B cell (primary cell): ENCODE measurements around the gene FAM3D. TPM values are rescaled to one million over a fixed set of nuclear protein-coding genes. Genes with fewer than 3 reads are reported as not detected.

Experiments
- ATAC-seq: fragments of 200-7000 bp; cut with Tn5 transposase; one replicate; pipeline ENCODE4 v1.10.0; 2021; ENCODE audit warnings: low read depth, mild to moderate bottlenecking, moderate number of reproducible peaks, moderate library complexity
- CTCF ChIA-PET: fragments of 350-600 bp; sonication (Branson Sonifier 250); formaldehyde crosslinking; loops from one replicate; lab custom pipeline; 2021; ENCODE audit warnings: antibody characterized with exemption, inconsistent platforms; lab: Charles Lee
- POLR2A ChIA-PET: fragments of 350-600 bp; sonication (Branson Sonifier 250); formaldehyde crosslinking; loops from one replicate; lab custom pipeline; 2021; ENCODE audit warnings: antibody characterized with exemption; lab: Charles Lee
- DNase-seq: peaks from one replicate; pipeline ENCODE4 v3.0.0; 2013
- H2AFZ ChIP-seq: 2 replicates; pipeline ENCODE4 v1.6.1; 2012; ENCODE audit warnings: mild to moderate bottlenecking, low read depth, low read length; ENCODE audit not compliant: insufficient read depth, poor library complexity, severe bottlenecking
- H3K27ac ChIP-seq, 2 donors: 1 replicate in 1 of 2; 2 replicates in 1 of 2; pipeline ENCODE4 v1.5.1; 2012 to 2013; ENCODE audit warnings: low read length in 2 of 2, mild to moderate bottlenecking in 2 of 2, moderate library complexity in 1 of 2
- H3K27me3 ChIP-seq, 4 experiments: fragments of 200-600 bp in 1 of 4; sonication (generic) in 1 of 4; replicated peaks in 1 of 4; 1 replicate in 2 of 4; 2 replicates in 2 of 4; pipeline versions ENCODE4 v1.6.1 to v1.7.0; 2013 to 2016; ENCODE audit warnings: low read length in 3 of 4, mild to moderate bottlenecking in 2 of 4, mixed read lengths in 1 of 4, moderate library complexity in 1 of 4; ENCODE audit not compliant: insufficient read depth in 4 of 4, control insufficient read depth in 3 of 4; ENCODE audit errors: control extremely low read depth in 1 of 4
- H3K36me3 ChIP-seq, 2 experiments: replicated peaks in 1 of 2; 1 replicate in 1 of 2; 2 replicates in 1 of 2; pipeline versions ENCODE4 v1.6.1 to v1.7.1; 2013; ENCODE audit warnings: low read length in 1 of 2; ENCODE audit not compliant: insufficient read depth in 2 of 2, control insufficient read depth in 1 of 2; ENCODE audit errors: control extremely low read depth in 1 of 2, extremely low read depth in 1 of 2
- H3K4me1 ChIP-seq, 2 donors: fragments of 200-600 bp in 1 of 2; sonication (generic) in 1 of 2; 1 replicate in 1 of 2; 2 replicates in 1 of 2; pipeline versions ENCODE4 v1.5.1 to v1.6.1; 2013 to 2017; ENCODE audit warnings: low read length in 2 of 2; ENCODE audit not compliant: control insufficient read depth in 2 of 2, insufficient read depth in 2 of 2
- H3K4me2 ChIP-seq: replicated peaks from 2 replicates; pipeline ENCODE3; 2012; ENCODE audit warnings: mild to moderate bottlenecking, low read depth, low read length; ENCODE audit not compliant: poor library complexity, severe bottlenecking
- H3K4me3 ChIP-seq, 5 experiments: fragments of 200-600 bp in 1 of 5; sonication (generic) in 1 of 5; 1 replicate in 3 of 5; 2 replicates in 2 of 5; pipeline versions ENCODE4 v1.5.1 to v1.7.0; 2011 to 2016; ENCODE audit warnings: low read length in 4 of 5, mild to moderate bottlenecking in 4 of 5, low read depth in 2 of 5, control low read depth in 1 of 5, moderate library complexity in 1 of 5; ENCODE audit not compliant: insufficient read depth in 1 of 5; ENCODE audit errors: control extremely low read depth in 1 of 5, extremely low read depth in 1 of 5
- H3K79me2 ChIP-seq: fragments of 200-600 bp; sonication (generic); one replicate; pipeline ENCODE4 v1.6.0; 2016; ENCODE audit warnings: low read length; ENCODE audit not compliant: control insufficient read depth, insufficient read depth
- H3K9ac ChIP-seq: fragments of 200-600 bp; sonication (generic); 2 replicates; pipeline ENCODE4 v1.6.1; 2017; ENCODE audit warnings: mild to moderate bottlenecking, low read length, moderate library complexity
- H3K9me3 ChIP-seq, 3 donors: one replicate each; pipeline versions ENCODE4 v1.6.1 to v1.7.1; 2013; ENCODE audit warnings: low read length in 2 of 3; ENCODE audit not compliant: control insufficient read depth in 2 of 3, insufficient read depth in 1 of 3; ENCODE audit errors: control extremely low read depth in 1 of 3
- H4K20me1 ChIP-seq: 2 replicates; pipeline ENCODE4 v1.6.0; 2012; ENCODE audit warnings: mild to moderate bottlenecking, low read length; ENCODE audit not compliant: insufficient read depth, control insufficient read depth, poor library complexity, severe bottlenecking
- H3K27ac Mint-ChIP-seq: one replicate; pipeline ENCODE4 v1.8.0; 2021; ENCODE audit warnings: mixed read lengths
- H3K27me3 Mint-ChIP-seq: one replicate; pipeline ENCODE4 v1.8.0; 2021; ENCODE audit warnings: mixed read lengths
- H3K4me1 Mint-ChIP-seq: one replicate; pipeline ENCODE4 v1.8.0; 2021; ENCODE audit warnings: mixed read lengths
- H3K4me3 Mint-ChIP-seq: one replicate; pipeline ENCODE4 v1.8.0; 2021; ENCODE audit warnings: mixed read lengths
- H3K9me3 Mint-ChIP-seq: one replicate; pipeline ENCODE4 v1.8.0; 2022; ENCODE audit warnings: mixed read lengths; ENCODE audit not compliant: insufficient read depth
- CTCF ChIP-seq: fragments of 200-600 bp; IDR thresholded peaks from one replicate; pipeline ENCODE4 v1.8.0; 2022; ENCODE audit warnings: antibody characterized with exemption, mild to moderate bottlenecking
- EZH2 ChIP-seq: IDR thresholded peaks from 2 replicates; pipeline ENCODE4 v1.6.1; 2012; ENCODE audit warnings: borderline replicate concordance, low read depth, mild to moderate bottlenecking, moderate library complexity, low read length; ENCODE audit not compliant: insufficient read depth, poor library complexity, severe bottlenecking
- WGBS: methylation state at CpG from one replicate; pipeline ENCODE4 v1.1.5; 2013; ENCODE audit warnings: missing lambda C conversion rate; ENCODE audit not compliant: insufficient coverage; 5-methylcytosine and 5-hydroxymethylcytosine counted together
- intact Hi-C: fragments of 100-400 bp; cut with micrococcal nuclease; formaldehyde crosslinking; loops from one replicate; pipeline ENCODE4 v1.10.0; 2022
- polyA plus RNA-seq: library from polyadenylated mRNA; depleted of rRNA; stranded (reverse); fragments of >200 nt; gene quantifications from 2 replicates; pipeline ENCODE4 v1.2.3, GENCODE V29; 2012
- total RNA-seq, 2 donors: library from RNA; stranded (reverse); fragments of 120-200 nt in 1 of 2; gene quantifications; 1 replicate in 1 of 2; 2 replicates in 1 of 2; pipeline versions ENCODE4 v1.2.3 to v1.2.4, GENCODE V29; 2013 to 2022

The FAM3D gene
- total and polyA plus RNA-seq, 2 donors (not counting 1 experiment from before 2014, with no cell fraction given): not detected

- no peak for ATAC-seq
- Histone ChIP-seq H4K20me1 (no peaks in the 10 kb centered on the region), H3K4me2 (no peak overlapping the region), H3K4me1 (no peaks in the 10 kb centered on the region), H3K4me3 (no peak overlapping the region), H2AFZ (no peak overlapping the region), H3K79me2 (no peaks in the 10 kb centered on the region), H3K9ac (no peak overlapping the region), H3K36me3 (no peaks in the 10 kb centered on the region), H3K9me3 (no peaks in the 10 kb centered on the region), H3K27ac (no peak overlapping the region), H3K27me3 (no peaks in the 10 kb centered on the region)
- DNase-seq: no peak
- intact Hi-C loops: no loop called here
- H3K9me3 Mint-ChIP-seq: no peaks in the 10 kb centered on the region
- H3K27me3 Mint-ChIP-seq: peaks cover 3% of the 10 kb centered on the region
- WGBS: 85% methylated on average over 5 of the region's 8 CpGs
- H3K4me3 Mint-ChIP-seq: no peak overlapping the region
- no peaks in the 10 kb centered on the region for H3K4me1 Mint-ChIP-seq
- POLR2A ChIA-PET: no interaction called here
- H3K27ac Mint-ChIP-seq: no peak overlapping the region
- TF ChIP-seq CTCF: no peak
- no peak for TF ChIP-seq EZH2
- CTCF ChIA-PET: interaction anchor here (2.5 kb wide), 1 partner anchor 10 kb away, joined by 9 read pairs; no protein-coding TSS in a partner anchor
Measured at GRCh38 chr3:58620421-58620820, 46.2 kb downstream of the FAM3D start.

GRCh38 chr3:58617338-58617761 lies 49.2 kb downstream of the FAM3D start:
- Histone ChIP-seq H3K4me1 (no peaks in the 10 kb centered on the region), H2AFZ (no peak overlapping the region), H4K20me1 (no peaks in the 10 kb centered on the region), H3K4me2 (no peak overlapping the region), H3K27me3 (no peaks in the 10 kb centered on the region), H3K4me3 (no peak overlapping the region), H3K9me3 (peaks cover 0 to under 1% (median 0%) of the 10 kb centered on the region in 3 donors), H3K36me3 (no peaks in the 10 kb centered on the region), H3K79me2 (no peaks in the 10 kb centered on the region), H3K27ac (no peak overlapping the region), H3K9ac (no peak overlapping the region)
- ChIA-PET CTCF (interaction anchor here (3.9 kb wide), 1 partner anchor 13 kb away, joined by 16 read pairs; no protein-coding TSS in a partner anchor), POLR2A (no interaction called here)
- DNase-seq: no peak
- TF ChIP-seq EZH2 (no peak), CTCF (no peak)
- ATAC-seq: no peak
- 100% methylated on average over 1 of the region's 8 CpGs for WGBS
- Mint-ChIP-seq H3K9me3 (no peaks in the 10 kb centered on the region), H3K27me3 (peaks cover 3% of the 10 kb centered on the region), H3K27ac (no peak overlapping the region), H3K4me3 (no peak overlapping the region), H3K4me1 (no peaks in the 10 kb centered on the region)
- intact Hi-C loops: no loop called here
